Gastroesophageal sphincter (tissue), 4 donors: Measurements from ENCODE around the gene WNT1. TPM values are rescaled to one million over a fixed set of nuclear protein-coding genes. Genes with fewer than 3 reads are reported as not detected.

ENCODE experiments used
- ATAC-seq: fragments of 150-250 bp; one replicate; pipeline ENCODE4 v1.9.1; 2016; ENCODE audit warnings: mild to moderate bottlenecking, moderate library complexity
- H3K27ac ChIP-seq, 4 donors: fragments of 200-600 bp; sonication (generic) in 3 of 4; 1 replicate in 3 of 4; 2 replicates in 1 of 4; pipeline ENCODE4 v1.5.1; 2016 to 2019
- H3K27me3 ChIP-seq: fragments of 200-600 bp; sonication (generic); one replicate; pipeline ENCODE4 v1.5.1; 2019
- H3K36me3 ChIP-seq, 2 donors: fragments of 200-600 bp; sonication (generic); one replicate each; pipeline ENCODE4 v1.5.1; 2019; ENCODE audit warnings: control low read depth in 1 of 2
- H3K4me1 ChIP-seq, 3 donors: fragments of 200-600 bp; sonication (generic); 1 replicate in 2 of 3; 2 replicates in 1 of 3; pipeline ENCODE4 v1.5.1; 2016 to 2019; ENCODE audit warnings: control low read depth in 2 of 3
- H3K4me3 ChIP-seq, 2 donors: fragments of 200-600 bp; sonication (generic); one replicate each; pipeline ENCODE4 v1.5.1; 2019; ENCODE audit warnings: mild to moderate bottlenecking in 1 of 2, moderate library complexity in 1 of 2
- H3K9me3 ChIP-seq, 3 donors: fragments of 200-600 bp; sonication (generic); one replicate each; pipeline ENCODE4 v1.5.1; 2017 to 2019; ENCODE audit warnings: control low read depth in 2 of 3
- EP300 ChIP-seq: sonication (generic); formaldehyde crosslinking; IDR thresholded peaks from one replicate; pipeline ENCODE4 v1.6.1; 2017; ENCODE audit warnings: antibody characterized with exemption, mild to moderate bottlenecking
- POLR2A ChIP-seq, 2 donors: fragments of 450-650 bp; IDR thresholded peaks; one replicate each; pipeline ENCODE4 v1.6.1; 2017; ENCODE audit warnings: antibody characterized with exemption in 2 of 2, mild to moderate bottlenecking in 2 of 2, moderate library complexity in 1 of 2
- POLR2AphosphoS5 ChIP-seq: sonication (generic); formaldehyde crosslinking; IDR thresholded peaks from one replicate; pipeline ENCODE4 v1.6.1; 2017; ENCODE audit warnings: antibody characterized with exemption
- WGBS, 2 donors: methylation state at CpG; one replicate each; pipeline ENCODE4 v1.1.5; 2018; ENCODE audit warnings: low coverage in 1 of 2; 5-methylcytosine and 5-hydroxymethylcytosine counted together
- total RNA-seq, 4 donors: library from RNA; depleted of rRNA; stranded (reverse); fragments of >200 nt; gene quantifications; one replicate each; pipeline ENCODE4 v1.1.0, GENCODE V29; 2016
- TF ChIP-seq, protein P1 (sequence below), 4 experiments: fragments of 200-600 bp in 2 of 4; fragments of 450-650 bp in 2 of 4; sonication (generic) in 1 of 4; IDR thresholded peaks; one replicate each; pipeline ENCODE4 v1.5.1; 2017 to 2019; ENCODE audit warnings: antibody characterized with exemption in 4 of 4, mild to moderate bottlenecking in 2 of 4, moderate library complexity in 2 of 4

Gene WNT1
- total RNA-seq, 4 donors from 2014 or later, result not detected

DNA sequence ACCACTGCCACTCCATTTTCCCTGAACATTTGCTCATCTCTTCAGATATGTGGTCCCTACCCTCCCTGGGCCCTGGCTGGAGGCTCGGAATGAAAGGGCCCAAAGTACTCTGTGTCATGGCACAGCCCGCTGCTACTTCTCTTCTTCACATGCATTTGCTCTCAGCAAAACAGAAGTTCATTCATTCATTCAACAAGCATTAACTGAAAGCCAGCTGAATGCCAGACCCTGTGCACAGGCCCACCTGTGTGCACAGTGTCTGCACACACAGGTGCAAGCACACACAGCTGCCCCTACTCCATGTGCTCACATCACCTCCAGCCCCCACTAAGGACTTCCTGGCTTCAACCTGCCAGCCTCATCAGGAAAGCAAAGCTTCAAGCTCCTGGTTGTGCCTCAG, 7.8 kb downstream of the WNT1 start:
- peaks cover 0 to 15% (median 8%) of the 10 kb centered on the region in 3 donors for H3K4me1 ChIP-seq
- no peaks in the 10 kb centered on the region for H3K36me3 ChIP-seq
- H3K27ac ChIP-seq, result no peak overlapping the region
- H3K4me3 ChIP-seq, result no peak overlapping the region
- no peaks in the 10 kb centered on the region for H3K9me3 ChIP-seq
- TF ChIP-seq, protein P1, sequence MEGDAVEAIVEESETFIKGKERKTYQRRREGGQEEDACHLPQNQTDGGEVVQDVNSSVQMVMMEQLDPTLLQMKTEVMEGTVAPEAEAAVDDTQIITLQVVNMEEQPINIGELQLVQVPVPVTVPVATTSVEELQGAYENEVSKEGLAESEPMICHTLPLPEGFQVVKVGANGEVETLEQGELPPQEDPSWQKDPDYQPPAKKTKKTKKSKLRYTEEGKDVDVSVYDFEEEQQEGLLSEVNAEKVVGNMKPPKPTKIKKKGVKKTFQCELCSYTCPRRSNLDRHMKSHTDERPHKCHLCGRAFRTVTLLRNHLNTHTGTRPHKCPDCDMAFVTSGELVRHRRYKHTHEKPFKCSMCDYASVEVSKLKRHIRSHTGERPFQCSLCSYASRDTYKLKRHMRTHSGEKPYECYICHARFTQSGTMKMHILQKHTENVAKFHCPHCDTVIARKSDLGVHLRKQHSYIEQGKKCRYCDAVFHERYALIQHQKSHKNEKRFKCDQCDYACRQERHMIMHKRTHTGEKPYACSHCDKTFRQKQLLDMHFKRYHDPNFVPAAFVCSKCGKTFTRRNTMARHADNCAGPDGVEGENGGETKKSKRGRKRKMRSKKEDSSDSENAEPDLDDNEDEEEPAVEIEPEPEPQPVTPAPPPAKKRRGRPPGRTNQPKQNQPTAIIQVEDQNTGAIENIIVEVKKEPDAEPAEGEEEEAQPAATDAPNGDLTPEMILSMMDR (IDR thresholded peaks at IDR 0.05), result no peak
- TF ChIP-seq EP300, result no peak
- peaks cover 95% of the 10 kb centered on the region for H3K27me3 ChIP-seq
- ATAC-seq, result no peak
- WGBS, 2 donors, result 73 to 88% methylated on average over 2 of the region's 2 CpGs

DNA sequence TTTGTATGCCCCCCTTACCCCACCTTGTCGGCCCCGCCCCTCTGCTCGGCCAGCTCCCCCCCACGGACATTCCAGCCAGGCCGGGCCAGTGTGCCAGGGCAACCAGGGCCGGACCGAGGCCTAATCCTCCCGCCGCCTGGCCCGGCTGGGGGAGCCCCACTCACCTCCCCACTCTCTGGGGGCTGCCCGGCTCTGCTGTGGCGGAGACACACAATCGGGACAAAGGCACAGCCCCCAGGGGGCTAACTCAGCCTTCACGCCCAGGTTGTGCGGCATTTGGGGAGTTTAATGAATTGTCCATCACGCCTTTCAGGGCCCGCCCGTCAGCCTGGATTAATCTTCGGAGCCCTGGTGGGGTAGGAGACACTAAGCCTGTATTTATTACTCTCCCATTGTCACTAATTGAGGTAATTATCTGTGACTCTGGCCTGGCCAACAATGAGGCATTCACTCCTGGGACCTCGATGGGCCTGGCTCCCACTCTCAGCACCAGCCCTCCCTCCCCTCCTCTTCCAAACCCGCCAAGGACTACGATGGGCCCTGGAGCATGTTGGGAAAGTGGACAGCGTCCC, 8.7 kb downstream of the WNT1 start:
- peaks cover 0 to 6% (median 0%) of the 10 kb centered on the region in 3 donors for H3K4me1 ChIP-seq
- H3K27me3 ChIP-seq, result peaks cover 94% of the 10 kb centered on the region
- H3K4me3 ChIP-seq, result no peak overlapping the region
- H3K9me3 ChIP-seq, result no peaks in the 10 kb centered on the region
- TF ChIP-seq EP300 (no peak), POLR2AphosphoS5 (no peak), POLR2A (IDR thresholded peaks at IDR 0.05) (no peak)
- TF ChIP-seq, protein P1 (IDR thresholded peaks at IDR 0.05), result no peak
- no peak for ATAC-seq
- H3K27ac ChIP-seq, result no peak overlapping the region
- WGBS, 2 donors, result 57% methylated on average over 1 of the region's 23 CpGs; no CpG with 5 or more reads in 1 of the 2 donors
- no peaks in the 10 kb centered on the region for H3K36me3 ChIP-seq

DNA sequence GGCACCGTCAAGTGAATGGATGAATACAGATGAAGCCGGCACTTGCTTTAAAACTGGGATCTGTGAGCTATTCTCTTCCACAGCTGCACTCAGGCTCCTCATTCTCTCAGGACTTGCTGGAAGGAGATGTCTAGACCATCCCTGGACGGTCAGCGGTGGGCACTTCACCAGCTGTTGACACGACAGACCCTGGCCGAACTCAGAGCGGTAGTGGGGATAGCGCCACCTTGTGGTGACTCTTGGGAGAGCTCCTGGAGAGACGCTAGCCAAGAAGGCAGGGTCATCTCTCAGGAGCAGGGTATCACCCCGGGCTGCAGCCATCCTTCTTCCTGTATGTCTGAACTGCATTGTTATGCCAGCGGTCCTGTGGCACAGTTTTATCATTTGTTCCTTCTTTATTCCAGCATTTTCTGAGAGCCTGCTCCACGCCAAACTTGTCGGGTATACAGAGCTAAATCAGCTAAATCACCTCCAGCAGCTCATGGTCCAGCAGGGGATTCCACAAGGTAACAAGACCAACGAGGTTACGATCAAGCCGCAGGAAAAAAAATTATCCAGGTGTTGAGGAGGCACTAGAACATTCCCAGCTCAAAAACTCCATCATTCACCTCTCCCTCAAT, 10.0 kb downstream of the WNT1 start:
- ATAC-seq, result peak; percentile 44
- Histone ChIP-seq H3K36me3 (no peaks in the 10 kb centered on the region), H3K9me3 (no peaks in the 10 kb centered on the region), H3K27ac (no peak overlapping the region), H3K4me1 (peaks cover 0 to 6% (median 0%) of the 10 kb centered on the region in 3 donors), H3K4me3 (no peak overlapping the region), H3K27me3 (peaks cover 94% of the 10 kb centered on the region)
- WGBS, 2 donors, result 15 to 24% methylated on average over 5 to 13 of the region's 16 CpGs
- no peak for TF ChIP-seq POLR2A (IDR thresholded peaks at IDR 0.05)
- TF ChIP-seq, protein P1 (IDR thresholded peaks at IDR 0.05), result peak in 3 of 4 experiments; percentile 46 to 80 (median 72)

DNA sequence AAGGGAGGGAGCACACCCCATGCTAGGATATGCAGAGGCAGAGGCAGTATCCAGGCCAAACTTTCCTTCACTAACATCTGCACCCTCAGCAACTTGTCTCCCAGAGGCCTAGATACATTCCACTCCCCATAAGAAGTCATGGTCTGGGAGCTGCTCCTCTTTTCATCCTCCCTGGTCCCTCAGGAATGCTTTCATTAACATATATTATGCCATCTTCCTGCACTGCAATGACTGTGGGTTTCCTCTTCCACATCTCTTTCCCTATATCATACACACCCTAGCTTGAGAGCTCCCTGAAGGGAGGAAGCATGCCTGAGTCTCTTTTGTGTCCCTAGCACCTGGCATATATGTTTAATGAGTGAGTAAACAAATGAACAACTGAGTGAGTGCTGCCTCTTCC, 12.4 kb downstream of the WNT1 start:
- peaks cover 99% of the 10 kb centered on the region for H3K27me3 ChIP-seq
- H3K4me3 ChIP-seq, result no peak overlapping the region
- TF ChIP-seq POLR2A (IDR thresholded peaks at IDR 0.05) (no peak), EP300 (no peak), POLR2AphosphoS5 (no peak)
- TF ChIP-seq, protein P1 (IDR thresholded peaks at IDR 0.05), result no peak
- H3K9me3 ChIP-seq, result no peaks in the 10 kb centered on the region
- no peak for ATAC-seq
- H3K36me3 ChIP-seq, result no peaks in the 10 kb centered on the region
- H3K27ac ChIP-seq, result no peak overlapping the region
- H3K4me1 ChIP-seq, result peaks cover 0 to 18% (median 7%) of the 10 kb centered on the region in 3 donors
